Left renal cortex interstitium (tissue), 4 donors: ENCODE data around the gene TMEM63A. TPM values are rescaled to one million over a fixed set of nuclear protein-coding genes. Genes with fewer than 3 reads are reported as not detected.
"Not testable (repeated sequence)": the region's sequence is repeated elsewhere in the genome, so short reads cannot be mapped to it uniquely, and the experiment has no call there.

Experiments used
- DNase-seq, 4 donors: peaks; one replicate each; pipeline ENCODE4 v3.0.0-alpha.2; 2013; ENCODE audit warnings: low read depth in 4 of 4, low spot score in 2 of 4, missing footprints in 1 of 4
- polyA plus RNA-seq, 4 donors: library from polyadenylated mRNA; unstranded; fragments of 120-200 nt; gene quantifications; one replicate each; pipeline ENCODE4 v1.2.1, GENCODE V29; 2013; ENCODE audit not compliant: insufficient read length in 4 of 4

The TMEM63A gene
- polyA plus RNA-seq, 4 donors = 35.5 to 92.6 (median 63.6) TPM

- DNase-seq = no peak
These were observed 74.0 kb downstream of the TMEM63A start for GRCh38 chr1:225808136-225808535.

- DNase-seq = not testable (repeated sequence)
These were observed 75.4 kb downstream of the TMEM63A start for GRCh38 chr1:225806736-225807135.

DNA sequence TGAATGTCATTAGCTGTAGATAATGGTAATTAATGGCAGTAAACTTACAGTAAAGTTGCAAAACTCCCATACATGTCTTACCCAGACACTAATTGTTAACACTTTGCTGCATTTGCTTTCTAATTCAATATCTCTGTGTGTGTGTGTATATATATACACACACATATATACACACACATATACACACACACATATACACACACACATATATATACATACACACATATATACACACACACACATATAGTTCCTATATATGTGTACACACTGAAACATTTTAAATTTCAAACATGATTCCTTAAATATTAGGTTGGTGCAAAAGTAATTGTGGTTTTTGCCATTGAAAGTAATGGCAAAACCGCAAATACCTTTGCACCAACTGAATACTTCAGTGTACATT lies 75.9 kb downstream of the TMEM63A start:
- no peak for DNase-seq

- DNase-seq = not testable (repeated sequence)
These were observed 81.0 kb downstream of the TMEM63A start for GRCh38 chr1:225801146-225801545.

DNA sequence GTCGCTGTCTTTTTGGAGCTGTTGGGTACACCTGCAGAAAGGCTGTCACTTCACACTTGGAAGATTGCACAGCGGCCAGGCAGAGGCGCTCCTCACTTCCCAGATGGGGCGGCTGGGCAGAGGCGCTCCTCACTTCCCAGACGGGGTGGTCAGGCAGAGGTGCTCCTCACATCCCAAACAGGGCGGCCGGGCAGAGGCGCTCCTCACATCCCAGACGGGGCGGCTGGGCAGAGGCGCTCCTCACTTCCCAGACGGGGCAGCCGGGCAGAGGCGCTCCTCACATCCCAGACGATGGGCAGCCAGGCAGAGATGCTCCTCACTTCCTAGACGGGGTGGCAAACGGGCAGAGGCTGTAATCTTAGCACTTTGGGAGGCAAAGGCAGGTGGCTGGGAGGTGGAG lies 86.1 kb downstream of the TMEM63A start:
- DNase-seq = not testable (repeated sequence)

Other genes starting within 250 kb of the TMEM63A start
- 100 to 1,000 TPM in 3 of 4 donors, 10 to 100 TPM in 1; 97.9 to 114 (median 105) TPM for gene ENAH, start 229.3 kb downstream of the TMEM63A start, polyA plus RNA-seq
- gene SRP9, start 104.6 kb downstream of the TMEM63A start, polyA plus RNA-seq = 100 to 1,000 TPM; 360 to 492 (median 444) TPM
- gene EPHX1, start 72.3 kb downstream of the TMEM63A start, polyA plus RNA-seq = 10 to 100 TPM; 54.5 to 66.5 (median 57.6) TPM
- gene LEFTY1, start 6.8 kb upstream of the TMEM63A start, polyA plus RNA-seq = 1 to 10 TPM; 2.5 to 9.3 (median 6.0) TPM
- gene PYCR2, start 41.9 kb upstream of the TMEM63A start, polyA plus RNA-seq = 10 to 100 TPM; 41.1 to 64.4 (median 56.4) TPM
- gene LEFTY2, start 58.8 kb upstream of the TMEM63A start, polyA plus RNA-seq = 1 to 10 TPM in 3 of 4 donors, under 1 TPM in 1; 0.72 to 1.6 (median 1.1) TPM
- 10 to 100 TPM; 19.2 to 23.2 (median 21.7) TPM for gene SDE2, start 117.0 kb upstream of the TMEM63A start, polyA plus RNA-seq
- gene H3-3A, start 180.3 kb upstream of the TMEM63A start, polyA plus RNA-seq = 1,000 to 10,000 TPM; 1,203 to 1,589 (median 1,301) TPM